Lower leg skin (tissue), 3 donors: ENCODE measurements around the gene TAF11L7.

Source experiments
- CTCF ChIP-seq, 3 donors: fragments of 450-650 bp; IDR thresholded peaks; one replicate each; pipeline ENCODE4 v1.5.1; 2016; ENCODE audit warnings: antibody characterized with exemption in 3 of 3, mild to moderate bottlenecking in 3 of 3, moderate library complexity in 2 of 3
- POLR2A ChIP-seq, 2 donors: fragments of 450-650 bp; IDR thresholded peaks; one replicate each; pipeline ENCODE4 v1.6.1; 2016 to 2017; ENCODE audit warnings: antibody characterized with exemption in 2 of 2, mild to moderate bottlenecking in 1 of 2, moderate library complexity in 1 of 2

DNA sequence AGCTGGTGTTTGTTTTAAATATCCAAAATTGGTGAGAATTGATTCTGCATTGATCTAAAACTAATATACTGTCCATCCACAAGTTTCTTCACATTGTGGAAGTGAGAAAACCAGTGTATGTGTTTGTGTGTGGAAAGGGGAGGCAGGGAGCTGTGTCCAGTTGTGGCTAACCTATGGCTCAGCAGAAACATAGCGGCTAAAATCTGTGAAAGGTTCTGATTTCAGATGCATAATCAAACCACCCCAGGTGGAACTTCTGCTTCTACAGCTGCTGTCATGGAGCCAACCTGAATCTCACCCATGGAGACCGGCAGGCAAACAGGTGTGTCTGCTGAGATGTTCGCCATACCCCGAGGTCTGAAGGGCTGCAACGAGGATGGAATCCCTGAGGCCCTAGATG, 48.6 kb upstream of the TAF11L7 start, which contains the start of gene TAF11L14:
- TF ChIP-seq CTCF (IDR thresholded peaks at IDR 0.05) (no peak), POLR2A (IDR thresholded peaks at IDR 0.05) (no peak)
